Sigmoid colon (tissue), 4 donors: ENCODE results near the gene PLCB1.

Source experiments
- CTCF ChIP-seq, 4 experiments: fragments of 450-650 bp in 3 of 4; fragments of 200-600 bp in 1 of 4; IDR thresholded peaks; one replicate each; pipeline ENCODE4 v1.5.1; 2016 to 2019; ENCODE audit warnings: antibody characterized with exemption in 4 of 4, mild to moderate bottlenecking in 3 of 4, moderate library complexity in 2 of 4
- EP300 ChIP-seq, 4 donors: sonication (generic); formaldehyde crosslinking; IDR thresholded peaks; one replicate each; pipeline ENCODE4 v1.6.1; 2017; ENCODE audit warnings: antibody characterized with exemption in 4 of 4
- POLR2A ChIP-seq, 2 donors: fragments of 450-650 bp; IDR thresholded peaks; one replicate each; pipeline ENCODE4 v1.6.1; 2016; ENCODE audit warnings: antibody characterized with exemption in 2 of 2, mild to moderate bottlenecking in 2 of 2, moderate library complexity in 2 of 2
- POLR2AphosphoS5 ChIP-seq, 4 donors: sonication (generic); formaldehyde crosslinking; IDR thresholded peaks; one replicate each; pipeline ENCODE4 v1.6.1; 2017; ENCODE audit warnings: antibody characterized with exemption in 4 of 4

GRCh38 chr20:8700756-8701155 is 568.7 kb downstream of the PLCB1 start:
- TF ChIP-seq POLR2AphosphoS5 (IDR thresholded peaks at IDR 0.05) (no peak), CTCF (IDR thresholded peaks at IDR 0.05) (no peak), EP300 (IDR thresholded peaks at IDR 0.05) (no peak), POLR2A (IDR thresholded peaks at IDR 0.05) (no peak)
